Mesendoderm (in vitro differentiated cells): Measurements from ENCODE around the gene KIAA0232.

ENCODE experiments used
- DNase-seq: peaks from one replicate; pipeline ENCODE4 v3.0.0; 2013
- H2AK5ac ChIP-seq: 2 replicates; pipeline ENCODE4 v1.6.1; 2013; ENCODE audit warnings: low read length, inconsistent platforms
- H2BK120ac ChIP-seq: 2 replicates; pipeline ENCODE4 v1.6.1; 2013; ENCODE audit warnings: low read depth, mild to moderate bottlenecking, low read length, moderate library complexity, mixed read lengths
- H2BK15ac ChIP-seq: replicated peaks from 2 replicates; pipeline ENCODE4 v1.6.1; 2013; ENCODE audit warnings: low read depth, mild to moderate bottlenecking, moderate library complexity
- H2BK5ac ChIP-seq: 2 replicates; pipeline ENCODE4 v1.6.1; 2013; ENCODE audit warnings: low read length, inconsistent platforms
- H3K18ac ChIP-seq: 2 replicates; pipeline ENCODE4 v1.6.1; 2013; ENCODE audit warnings: mild to moderate bottlenecking, low read length, mixed read lengths
- H3K23ac ChIP-seq: one replicate; pipeline ENCODE4 v1.6.1; 2013; ENCODE audit warnings: low read length
- H3K27ac ChIP-seq: 2 replicates; pipeline ENCODE4 v1.5.1; 2013; ENCODE audit warnings: low read depth, mild to moderate bottlenecking, inconsistent platforms, low read length, moderate library complexity
- H3K27me3 ChIP-seq: 2 replicates; pipeline ENCODE4 v1.6.1; 2013; ENCODE audit warnings: low read length, control low read depth, mild to moderate bottlenecking, inconsistent platforms; ENCODE audit not compliant: insufficient read depth, poor library complexity
- H3K36me3 ChIP-seq: 2 replicates; pipeline ENCODE4 v1.6.1; 2013; ENCODE audit warnings: low read length, inconsistent platforms; ENCODE audit not compliant: control insufficient read depth, insufficient read depth
- H3K4ac ChIP-seq: one replicate; pipeline ENCODE4 v1.6.1; 2013; ENCODE audit warnings: low read depth, mild to moderate bottlenecking, low read length, moderate library complexity
- H3K4me1 ChIP-seq: 2 replicates; pipeline ENCODE4 v1.6.1; 2013; ENCODE audit warnings: low read depth, low read length, inconsistent platforms; ENCODE audit not compliant: control insufficient read depth
- H3K4me2 ChIP-seq: 2 replicates; pipeline ENCODE4 v1.6.1; 2013; ENCODE audit warnings: low read length
- H3K4me3 ChIP-seq: 2 replicates; pipeline ENCODE4 v1.5.1; 2013; ENCODE audit warnings: mild to moderate bottlenecking, low read length
- H3K56ac ChIP-seq: one replicate; pipeline ENCODE4 v1.6.1; 2013; ENCODE audit warnings: low read length
- H3K79me1 ChIP-seq: 2 replicates; pipeline ENCODE4 v1.6.1; 2013; ENCODE audit warnings: low read length, inconsistent platforms
- H3K79me2 ChIP-seq: 2 replicates; pipeline ENCODE4 v1.6.1; 2013; ENCODE audit warnings: mild to moderate bottlenecking, low read length; ENCODE audit not compliant: control insufficient read depth, insufficient read depth
- H3K9ac ChIP-seq: 2 replicates; pipeline ENCODE4 v1.6.1; 2013; ENCODE audit warnings: low read length, inconsistent platforms
- H4K5ac ChIP-seq: one replicate; pipeline ENCODE4 v1.6.1; 2013; ENCODE audit warnings: low read length
- H4K8ac ChIP-seq: one replicate; pipeline ENCODE4 v1.6.1; 2013; ENCODE audit warnings: low read depth, mild to moderate bottlenecking, control low read depth, low read length, moderate library complexity
- WGBS: extraction: QIAGEN DNeasy Blood & Tissue Kit; methylation state at CpG from one replicate; pipeline ENCODE4 v1.1.7; 2013; ENCODE audit warnings: low lambda C conversion rate, missing lambda C conversion rate; ENCODE audit not compliant: insufficient coverage; ENCODE audit errors: extremely low coverage; 5-methylcytosine and 5-hydroxymethylcytosine counted together

The KIAA0232 gene

GRCh38 chr4:6894086-6894478, 111.6 kb downstream of the KIAA0232 start:
- Histone ChIP-seq H3K27me3 (no peaks in the 10 kb centered on the region), H3K36me3 (no peaks in the 10 kb centered on the region), H4K8ac (no peak overlapping the region), H3K23ac (no peak overlapping the region), H3K18ac (no peak overlapping the region), H3K4me2 (no peak overlapping the region), H3K4me1 (no peaks in the 10 kb centered on the region), H2BK15ac (no peak overlapping the region), H3K9ac (no peak overlapping the region), H2BK120ac (no peak overlapping the region), H2AK5ac (no peak overlapping the region), H3K4ac (no peak overlapping the region), H3K79me2 (no peaks in the 10 kb centered on the region), H3K27ac (no peak overlapping the region), H4K5ac (no peak overlapping the region), H3K4me3 (no peak overlapping the region), H3K56ac (no peak overlapping the region), H2BK5ac (no peak overlapping the region), H3K79me1 (no peaks in the 10 kb centered on the region)
- no CpG with 5 or more reads among the region's 3 CpGs for WGBS
- no peak for DNase-seq

- Histone ChIP-seq H3K27me3 (no peaks in the 10 kb centered on the region), H2BK15ac (no peak overlapping the region), H3K79me2 (no peaks in the 10 kb centered on the region), H3K4me3 (no peak overlapping the region), H2AK5ac (no peak overlapping the region), H2BK5ac (no peak overlapping the region), H3K36me3 (no peaks in the 10 kb centered on the region), H3K27ac (no peak overlapping the region), H3K9ac (no peak overlapping the region), H3K4ac (no peak overlapping the region), H3K4me2 (no peak overlapping the region), H3K18ac (no peak overlapping the region), H2BK120ac (no peak overlapping the region), H3K79me1 (no peaks in the 10 kb centered on the region), H3K4me1 (no peaks in the 10 kb centered on the region), H3K56ac (no peak overlapping the region), H4K5ac (no peak overlapping the region), H4K8ac (no peak overlapping the region), H3K23ac (no peak overlapping the region)
- DNase-seq = no peak
- WGBS = no CpG with 5 or more reads among the region's 29 CpGs
Observed at GRCh38 chr4:6894528-6895498, 112.3 kb downstream of the KIAA0232 start.

GRCh38 chr4:6896035-6896434, 113.5 kb downstream of the KIAA0232 start:
- H2AK5ac ChIP-seq = no peak overlapping the region
- DNase-seq = no peak
- H3K36me3 ChIP-seq = no peaks in the 10 kb centered on the region
- H2BK120ac ChIP-seq = no peak overlapping the region
- no peak overlapping the region for H4K5ac ChIP-seq
- H3K79me1 ChIP-seq = no peaks in the 10 kb centered on the region
- no peak overlapping the region for H3K4ac ChIP-seq
- H3K18ac ChIP-seq = no peak overlapping the region
- no CpG with 5 or more reads among the region's 5 CpGs for WGBS
- H4K8ac ChIP-seq = no peak overlapping the region
- no peak overlapping the region for H3K4me3 ChIP-seq
- H2BK15ac ChIP-seq = no peak overlapping the region
- no peak overlapping the region for H3K23ac ChIP-seq
- no peak overlapping the region for H3K9ac ChIP-seq
- no peaks in the 10 kb centered on the region for H3K79me2 ChIP-seq
- no peak overlapping the region for H3K56ac ChIP-seq
- H3K4me1 ChIP-seq = no peaks in the 10 kb centered on the region
- H3K4me2 ChIP-seq = no peak overlapping the region
- no peak overlapping the region for H2BK5ac ChIP-seq
- H3K27ac ChIP-seq = no peak overlapping the region
- H3K27me3 ChIP-seq = no peaks in the 10 kb centered on the region

- no peak overlapping the region for H3K27ac ChIP-seq
- no peak overlapping the region for H3K18ac ChIP-seq
- H3K9ac ChIP-seq = no peak overlapping the region
- H3K4me2 ChIP-seq = no peak overlapping the region
- no peak overlapping the region for H4K8ac ChIP-seq
- H3K27me3 ChIP-seq = no peaks in the 10 kb centered on the region
- no peak overlapping the region for H4K5ac ChIP-seq
- DNase-seq = no peak
- no peak overlapping the region for H3K23ac ChIP-seq
- no peak overlapping the region for H3K56ac ChIP-seq
- WGBS = no CpG with 5 or more reads among the region's 3 CpGs
- H3K36me3 ChIP-seq = no peaks in the 10 kb centered on the region
- no peak overlapping the region for H2BK120ac ChIP-seq
- H3K4me1 ChIP-seq = peaks cover 2% of the 10 kb centered on the region
- no peak overlapping the region for H2BK5ac ChIP-seq
- no peaks in the 10 kb centered on the region for H3K79me1 ChIP-seq
- no peaks in the 10 kb centered on the region for H3K79me2 ChIP-seq
- no peak overlapping the region for H2AK5ac ChIP-seq
- H3K4me3 ChIP-seq = no peak overlapping the region
- H3K4ac ChIP-seq = no peak overlapping the region
- H2BK15ac ChIP-seq = no peak overlapping the region
Observed at GRCh38 chr4:6898763-6899162, 116.2 kb downstream of the KIAA0232 start.

- Histone ChIP-seq H3K79me2 (no peaks in the 10 kb centered on the region), H3K27ac (no peak overlapping the region), H3K4ac (no peak overlapping the region), H3K4me3 (no peak overlapping the region), H3K27me3 (no peaks in the 10 kb centered on the region), H3K23ac (no peak overlapping the region), H3K56ac (no peak overlapping the region), H4K8ac (no peak overlapping the region), H3K4me2 (no peak overlapping the region), H3K9ac (no peak overlapping the region), H3K18ac (no peak overlapping the region), H2BK15ac (no peak overlapping the region), H3K36me3 (no peaks in the 10 kb centered on the region), H4K5ac (no peak overlapping the region), H2BK120ac (no peak overlapping the region), H3K4me1 (peaks cover 2% of the 10 kb centered on the region), H2BK5ac (no peak overlapping the region), H3K79me1 (no peaks in the 10 kb centered on the region), H2AK5ac (no peak overlapping the region)
- no CpG with 5 or more reads among the region's 10 CpGs for WGBS
- DNase-seq = no peak
Observed at GRCh38 chr4:6900181-6900812, 117.8 kb downstream of the KIAA0232 start.
